Measurements from ENCODE around the gene AGPAT2. TPM values are rescaled to one million over a fixed set of nuclear protein-coding genes. Genes with fewer than 3 reads are reported as not detected.

Gene AGPAT2
- total RNA-seq, 1 donor = 31.5 TPM

DNA sequence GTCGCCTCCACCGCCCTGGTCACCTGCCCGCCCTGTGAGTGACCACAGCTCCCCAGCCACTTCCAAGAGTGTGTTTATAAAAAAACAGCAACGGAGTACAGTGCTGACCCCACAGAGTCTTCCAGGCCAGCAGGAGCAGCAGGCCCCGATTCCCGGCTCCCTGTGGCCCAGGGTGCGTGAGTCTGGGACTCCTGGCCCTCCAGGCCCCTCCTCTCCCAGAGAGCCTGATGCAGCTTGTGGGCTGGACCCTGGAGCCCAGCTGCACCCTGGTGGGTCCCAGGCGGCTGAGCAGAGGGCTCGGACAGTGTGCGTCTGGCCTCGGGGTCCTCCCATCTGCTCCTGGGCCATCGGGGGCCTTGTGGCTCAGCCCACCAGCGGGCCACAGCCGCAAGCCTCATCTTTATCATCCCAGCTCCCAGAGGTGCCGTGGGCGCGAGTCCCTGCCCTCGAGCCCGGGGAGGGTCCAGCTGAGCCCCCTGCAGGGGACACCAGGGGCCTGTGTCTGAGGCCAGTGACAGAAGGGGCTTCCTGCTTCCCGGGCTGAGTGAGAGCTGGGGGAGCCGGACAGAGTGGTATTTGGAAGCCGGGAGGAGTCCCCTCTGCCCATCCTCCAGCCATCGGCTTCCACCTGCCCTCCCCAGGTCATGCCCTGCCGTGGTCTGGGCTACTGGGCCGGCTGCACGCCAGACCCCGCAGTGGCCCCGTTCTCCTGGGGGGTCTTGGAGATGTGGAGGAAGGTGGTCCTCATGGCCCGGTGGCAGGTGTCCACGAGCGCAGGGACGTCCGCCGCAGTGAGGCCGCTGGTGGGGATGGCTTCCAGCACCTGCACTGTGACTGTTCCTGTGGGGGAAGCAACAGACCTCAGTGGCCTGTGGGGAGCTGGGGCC, 13.9 kb downstream of the AGPAT2 start:
- H3K4me3 ChIP-seq (ENCODE audit: low read depth, low read length) = no peak overlapping the region
- TF ChIP-seq, protein P1, sequence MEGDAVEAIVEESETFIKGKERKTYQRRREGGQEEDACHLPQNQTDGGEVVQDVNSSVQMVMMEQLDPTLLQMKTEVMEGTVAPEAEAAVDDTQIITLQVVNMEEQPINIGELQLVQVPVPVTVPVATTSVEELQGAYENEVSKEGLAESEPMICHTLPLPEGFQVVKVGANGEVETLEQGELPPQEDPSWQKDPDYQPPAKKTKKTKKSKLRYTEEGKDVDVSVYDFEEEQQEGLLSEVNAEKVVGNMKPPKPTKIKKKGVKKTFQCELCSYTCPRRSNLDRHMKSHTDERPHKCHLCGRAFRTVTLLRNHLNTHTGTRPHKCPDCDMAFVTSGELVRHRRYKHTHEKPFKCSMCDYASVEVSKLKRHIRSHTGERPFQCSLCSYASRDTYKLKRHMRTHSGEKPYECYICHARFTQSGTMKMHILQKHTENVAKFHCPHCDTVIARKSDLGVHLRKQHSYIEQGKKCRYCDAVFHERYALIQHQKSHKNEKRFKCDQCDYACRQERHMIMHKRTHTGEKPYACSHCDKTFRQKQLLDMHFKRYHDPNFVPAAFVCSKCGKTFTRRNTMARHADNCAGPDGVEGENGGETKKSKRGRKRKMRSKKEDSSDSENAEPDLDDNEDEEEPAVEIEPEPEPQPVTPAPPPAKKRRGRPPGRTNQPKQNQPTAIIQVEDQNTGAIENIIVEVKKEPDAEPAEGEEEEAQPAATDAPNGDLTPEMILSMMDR (IDR thresholded peaks at IDR 0.05; ENCODE audit: insufficient read depth, low read depth, low read length) = no peak
- DNase-seq (ENCODE audit: low read depth) = no peak

DNA sequence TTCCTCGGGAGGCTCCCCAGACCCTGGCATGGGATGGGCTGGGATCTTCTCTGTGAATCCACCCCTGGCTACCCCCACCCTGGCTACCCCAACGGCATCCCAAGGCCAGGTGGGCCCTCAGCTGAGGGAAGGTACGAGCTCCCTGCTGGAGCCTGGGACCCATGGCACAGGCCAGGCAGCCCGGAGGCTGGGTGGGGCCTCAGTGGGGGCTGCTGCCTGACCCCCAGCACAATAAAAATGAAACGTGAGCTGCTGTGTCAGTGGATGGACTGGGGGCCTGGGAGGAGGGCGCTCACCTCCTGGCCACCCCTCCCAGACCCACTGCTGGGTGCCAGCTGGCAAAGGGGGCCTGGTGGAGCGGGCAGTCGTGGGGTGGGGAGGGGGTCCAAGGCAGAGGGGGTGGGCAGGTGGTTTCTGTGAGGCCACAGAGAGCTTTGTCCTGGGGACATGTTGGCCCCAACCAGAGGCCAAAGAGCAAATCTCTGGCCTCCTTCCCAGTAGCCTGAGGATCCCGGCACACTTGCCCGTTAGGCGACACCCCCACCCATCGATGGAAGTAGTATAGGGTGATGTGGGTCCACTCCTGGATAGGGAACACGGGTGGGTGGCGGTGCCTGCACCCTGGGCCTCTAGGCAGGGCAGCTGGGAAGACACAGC, 14.7 kb downstream of the AGPAT2 start:
- TF ChIP-seq, protein P1 (IDR thresholded peaks at IDR 0.05; ENCODE audit: insufficient read depth, low read depth, low read length) = no peak
- DNase-seq (ENCODE audit: low read depth) = no peak
- H3K4me3 ChIP-seq (ENCODE audit: low read depth, low read length) = no peak overlapping the region

DNA sequence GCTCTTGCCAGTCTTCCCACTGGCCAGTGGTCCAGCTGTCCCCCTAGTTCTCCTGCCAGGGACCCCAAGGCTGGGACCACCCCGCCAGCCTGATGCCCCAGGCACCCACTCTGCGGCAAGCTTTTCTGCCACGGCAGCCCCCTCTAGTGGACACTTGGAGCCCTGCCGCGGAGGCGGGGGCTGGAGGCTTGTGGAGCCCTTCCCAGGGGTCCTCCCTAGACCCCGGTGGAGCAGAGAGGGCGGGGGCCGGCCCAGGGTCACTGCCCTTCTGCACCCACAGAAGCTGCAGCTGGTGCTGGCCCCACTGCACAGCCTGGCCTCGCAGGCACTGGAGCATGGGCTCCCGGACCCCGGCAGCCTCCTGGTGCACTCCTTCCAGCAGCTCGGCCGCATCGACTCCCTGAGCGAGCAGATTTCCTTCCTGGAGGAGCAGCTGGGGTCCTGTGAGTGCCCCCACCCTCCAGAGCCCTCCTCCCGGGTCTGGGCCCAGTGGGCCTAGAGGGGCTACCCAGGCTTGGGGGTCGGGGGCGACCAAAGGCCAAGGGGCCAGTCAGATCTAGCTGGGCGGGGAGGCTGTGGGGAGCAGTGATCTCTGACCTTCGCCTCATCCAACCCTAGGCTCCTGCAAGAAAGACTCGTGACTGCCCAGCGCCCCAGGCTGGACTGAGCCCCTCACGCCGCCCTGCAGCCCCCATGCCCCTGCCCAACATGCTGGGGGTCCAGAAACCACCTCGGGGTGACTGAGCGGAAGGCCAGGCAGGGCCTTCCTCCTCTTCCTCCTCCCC, 15.4 kb downstream of the AGPAT2 start:
- no peak for DNase-seq (ENCODE audit: low read depth)
- TF ChIP-seq, protein P1 (IDR thresholded peaks at IDR 0.05; ENCODE audit: insufficient read depth, low read depth, low read length) = peak; percentile 86
- H3K4me3 ChIP-seq (ENCODE audit: low read depth, low read length) = no peak overlapping the region

DNA sequence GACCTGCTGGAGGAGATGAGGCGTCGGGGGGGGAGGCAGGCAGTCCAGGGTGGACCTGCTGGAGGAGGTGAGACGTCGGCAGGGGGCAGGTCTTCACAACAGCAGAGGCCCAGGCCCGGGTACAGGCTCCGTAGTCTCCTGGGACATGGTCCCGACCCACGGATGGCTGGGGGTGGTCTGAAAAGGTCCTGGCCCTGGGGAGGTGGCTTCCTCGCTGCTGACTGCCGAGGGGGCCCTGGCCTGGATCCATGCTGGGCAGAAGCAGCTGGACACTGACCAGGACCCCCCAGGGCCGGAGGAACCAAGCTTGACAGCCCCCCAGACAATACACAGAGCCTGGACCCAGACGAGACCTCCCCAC, 16.0 kb downstream of the AGPAT2 start:
- DNase-seq (ENCODE audit: low read depth) = no peak
- no peak overlapping the region for H3K4me3 ChIP-seq (ENCODE audit: low read depth, low read length)
- TF ChIP-seq, protein P1 (IDR thresholded peaks at IDR 0.05; ENCODE audit: insufficient read depth, low read depth, low read length) = no peak

DNA sequence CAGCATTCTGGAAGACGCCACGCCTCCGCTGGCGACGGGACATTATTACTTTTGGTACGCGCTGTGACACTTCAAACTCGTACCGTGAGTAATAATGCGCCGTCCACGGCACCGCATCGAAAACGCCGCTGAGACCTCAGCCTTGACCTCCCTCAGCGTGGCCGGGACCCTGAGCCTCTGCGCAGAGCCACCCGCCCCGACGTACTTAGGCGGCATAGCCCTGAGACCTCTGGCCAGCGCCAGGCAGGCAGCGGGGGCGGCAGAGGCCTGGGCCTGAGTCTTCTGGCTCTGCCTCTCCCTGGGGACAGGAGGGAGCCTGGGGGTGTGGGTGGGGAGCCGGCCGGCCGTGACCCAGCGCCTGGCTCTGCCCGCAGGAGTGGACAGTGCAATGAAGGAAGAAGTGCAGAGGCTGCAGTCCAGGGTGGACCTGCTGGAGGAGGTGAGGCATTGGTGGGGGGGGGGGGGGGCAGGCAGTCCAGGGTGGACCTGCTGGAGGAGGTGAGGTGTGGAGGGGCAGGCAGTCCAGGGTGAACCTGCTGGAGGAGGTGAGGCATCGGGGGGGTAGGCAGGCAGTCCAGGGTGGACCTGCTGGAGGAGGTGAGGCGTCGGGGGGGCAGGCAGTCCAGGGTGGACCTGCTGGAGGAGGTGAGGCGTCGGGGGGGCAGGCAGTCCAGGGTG, 16.5 kb downstream of the AGPAT2 start:
- no peak for DNase-seq (ENCODE audit: low read depth)
- TF ChIP-seq, protein P1 (IDR thresholded peaks at IDR 0.05; ENCODE audit: insufficient read depth, low read depth, low read length) = no peak
- H3K4me3 ChIP-seq (ENCODE audit: low read depth, low read length) = no peak overlapping the region

DNA sequence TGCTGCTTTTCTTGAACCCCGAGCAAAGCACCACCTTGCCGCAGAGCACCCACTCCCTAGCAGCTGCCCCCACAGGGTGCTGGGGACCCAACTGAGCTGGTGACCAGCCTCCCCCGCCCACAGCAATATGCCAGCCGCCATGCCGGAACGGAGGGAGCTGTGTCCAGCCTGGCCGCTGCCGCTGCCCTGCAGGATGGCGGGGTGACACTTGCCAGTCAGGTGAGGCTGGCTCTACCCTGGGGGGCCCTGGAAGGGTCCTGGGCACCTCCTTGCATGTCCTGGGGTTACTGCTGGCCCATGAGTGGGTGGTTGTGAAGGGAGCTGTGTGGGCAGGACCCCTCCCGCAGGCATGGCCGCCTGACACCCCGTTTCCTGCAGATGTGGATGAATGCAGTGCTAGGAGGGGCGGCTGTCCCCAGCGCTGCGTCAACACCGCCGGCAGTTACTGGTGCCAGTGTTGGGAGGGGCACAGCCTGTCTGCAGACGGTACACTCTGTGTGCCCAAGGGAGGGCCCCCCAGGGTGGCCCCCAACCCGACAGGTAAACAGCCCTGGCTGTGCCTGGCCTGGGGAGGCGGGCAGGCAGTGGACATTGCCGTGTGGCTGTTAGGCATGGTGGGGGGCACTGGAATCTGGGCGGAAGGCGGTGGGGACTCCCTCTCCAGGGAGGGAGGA, 17.3 kb downstream of the AGPAT2 start:
- no peak for DNase-seq (ENCODE audit: low read depth)
- H3K4me3 ChIP-seq (ENCODE audit: low read depth, low read length) = no peak overlapping the region
- TF ChIP-seq, protein P1 (IDR thresholded peaks at IDR 0.05; ENCODE audit: insufficient read depth, low read depth, low read length) = no peak

Measured in fibroblast of villous mesenchyme (primary cell).